IPS-15b (cell line): ENCODE measurements around the gene RUNX2.
"Not testable (repeated sequence)": the region's sequence is repeated elsewhere in the genome, so short reads cannot be mapped to it uniquely, and the experiment has no call there.

Experiments
- H3K27me3 ChIP-seq: one replicate; pipeline ENCODE4 v1.6.1; 2013; ENCODE audit warnings: low read length; ENCODE audit not compliant: control insufficient read depth, insufficient read depth
- H3K36me3 ChIP-seq: one replicate; pipeline ENCODE4 v1.6.1; 2013; ENCODE audit warnings: low read length; ENCODE audit not compliant: control insufficient read depth, insufficient read depth
- H3K4me1 ChIP-seq: one replicate; pipeline ENCODE4 v1.6.1; 2013; ENCODE audit warnings: mild to moderate bottlenecking, low read length; ENCODE audit not compliant: control insufficient read depth, insufficient read depth
- H3K4me3 ChIP-seq: one replicate; pipeline ENCODE4 v1.5.1; 2013; ENCODE audit warnings: low read depth, low read length
- H3K9ac ChIP-seq: one replicate; pipeline ENCODE4 v1.6.1; 2013; ENCODE audit warnings: low read depth, mild to moderate bottlenecking, low read length
- H3K9me3 ChIP-seq: one replicate; pipeline ENCODE4 v1.6.1; 2013; ENCODE audit warnings: mild to moderate bottlenecking, low read length; ENCODE audit not compliant: control insufficient read depth, insufficient read depth

The RUNX2 gene

GRCh38 chr6:45657226-45657625 is 329.1 kb downstream of the RUNX2 start:
- no peak overlapping the region for H3K4me3 ChIP-seq
- no peaks in the 10 kb centered on the region for H3K4me1 ChIP-seq
- H3K36me3 ChIP-seq, result no peaks in the 10 kb centered on the region
- H3K27me3 ChIP-seq, result peaks cover 15% of the 10 kb centered on the region
- no peak overlapping the region for H3K9ac ChIP-seq
- no peaks in the 10 kb centered on the region for H3K9me3 ChIP-seq

- no peaks in the 10 kb centered on the region for H3K36me3 ChIP-seq
- H3K27me3 ChIP-seq, result peaks cover 26% of the 10 kb centered on the region
- no peaks in the 10 kb centered on the region for H3K9me3 ChIP-seq
- no peaks in the 10 kb centered on the region for H3K4me1 ChIP-seq
- H3K4me3 ChIP-seq, result no peak overlapping the region
- H3K9ac ChIP-seq, result no peak overlapping the region
Observed at GRCh38 chr6:45658400-45658799, 330.3 kb downstream of the RUNX2 start.

DNA sequence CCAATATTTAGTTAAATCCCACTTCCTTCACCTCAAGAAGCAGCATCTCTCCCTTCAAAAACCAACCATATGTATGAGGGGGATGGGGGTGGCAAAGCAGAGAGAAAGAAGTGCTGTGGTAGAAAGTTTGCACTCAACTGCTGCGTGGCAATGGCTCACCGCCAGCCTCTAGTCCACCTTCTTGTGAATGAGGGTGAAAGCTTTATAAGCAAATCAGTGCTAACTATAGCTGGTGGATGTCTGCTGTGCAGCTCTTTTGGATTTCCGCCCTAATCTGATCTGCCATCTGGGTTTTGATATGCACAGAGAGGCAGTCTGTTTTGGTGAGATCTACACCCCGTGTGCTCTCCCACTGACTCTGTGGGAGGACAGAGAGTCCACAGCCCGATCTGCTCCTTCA is 330.8 kb downstream of the RUNX2 start:
- Histone ChIP-seq H3K27me3 (peaks cover 32% of the 10 kb centered on the region), H3K36me3 (no peaks in the 10 kb centered on the region), H3K4me3 (no peak overlapping the region), H3K9ac (no peak overlapping the region), H3K9me3 (no peaks in the 10 kb centered on the region), H3K4me1 (no peaks in the 10 kb centered on the region)

DNA sequence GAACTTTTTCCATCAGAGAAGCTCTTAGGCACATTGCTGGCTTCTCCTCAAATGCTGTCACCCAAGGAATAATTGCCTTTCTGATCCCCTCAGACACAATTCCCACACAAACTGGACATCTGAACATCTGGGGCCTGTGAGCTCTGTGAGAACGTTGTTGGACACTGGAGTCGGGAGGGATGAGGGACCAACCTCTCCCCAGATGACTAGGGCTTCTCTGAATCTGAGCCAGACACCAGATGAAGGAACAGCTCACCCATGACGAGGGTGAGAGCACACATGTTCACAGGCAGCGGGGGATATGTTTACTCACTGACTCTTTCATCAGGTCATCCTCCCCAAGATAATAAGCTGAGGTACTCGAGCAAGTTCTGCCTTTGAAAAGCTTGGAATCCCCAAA is 333.5 kb downstream of the RUNX2 start:
- no peaks in the 10 kb centered on the region for H3K36me3 ChIP-seq
- H3K4me3 ChIP-seq, result no peak overlapping the region
- no peak overlapping the region for H3K9ac ChIP-seq
- H3K27me3 ChIP-seq, result peaks cover 43% of the 10 kb centered on the region
- no peaks in the 10 kb centered on the region for H3K9me3 ChIP-seq
- H3K4me1 ChIP-seq, result no peaks in the 10 kb centered on the region

GRCh38 chr6:45663251-45664221 is 335.4 kb downstream of the RUNX2 start:
- peak overlapping the region; percentile 5 for H3K9ac ChIP-seq
- no peaks in the 10 kb centered on the region for H3K36me3 ChIP-seq
- H3K27me3 ChIP-seq, result peaks cover 43% of the 10 kb centered on the region
- H3K4me3 ChIP-seq, result peak overlapping the region; percentile 39
- no peaks in the 10 kb centered on the region for H3K4me1 ChIP-seq
- no peaks in the 10 kb centered on the region for H3K9me3 ChIP-seq

DNA sequence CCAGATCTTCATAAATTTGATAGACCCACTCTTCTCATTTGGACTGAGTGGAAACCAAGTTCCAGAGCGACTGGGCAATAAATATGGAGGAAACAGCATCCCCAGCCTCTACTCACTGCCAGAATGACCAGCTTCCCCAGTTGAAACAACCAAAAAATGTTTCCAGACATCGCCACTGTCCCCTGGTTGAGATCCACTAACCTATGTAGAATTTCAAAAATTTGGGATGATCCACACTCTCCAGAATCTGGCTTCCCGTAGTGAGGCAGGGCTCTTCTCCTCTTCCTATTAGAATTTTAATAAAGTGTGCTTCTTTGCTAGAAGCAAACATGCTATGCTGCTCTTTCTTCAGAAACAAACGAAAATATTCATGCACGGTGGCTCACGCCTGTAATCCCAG is 336.6 kb downstream of the RUNX2 start:
- no peaks in the 10 kb centered on the region for H3K9me3 ChIP-seq
- H3K4me3 ChIP-seq, result no peak overlapping the region
- H3K27me3 ChIP-seq, result peaks cover 43% of the 10 kb centered on the region
- no peak overlapping the region for H3K9ac ChIP-seq
- H3K4me1 ChIP-seq, result no peaks in the 10 kb centered on the region
- H3K36me3 ChIP-seq, result no peaks in the 10 kb centered on the region

DNA sequence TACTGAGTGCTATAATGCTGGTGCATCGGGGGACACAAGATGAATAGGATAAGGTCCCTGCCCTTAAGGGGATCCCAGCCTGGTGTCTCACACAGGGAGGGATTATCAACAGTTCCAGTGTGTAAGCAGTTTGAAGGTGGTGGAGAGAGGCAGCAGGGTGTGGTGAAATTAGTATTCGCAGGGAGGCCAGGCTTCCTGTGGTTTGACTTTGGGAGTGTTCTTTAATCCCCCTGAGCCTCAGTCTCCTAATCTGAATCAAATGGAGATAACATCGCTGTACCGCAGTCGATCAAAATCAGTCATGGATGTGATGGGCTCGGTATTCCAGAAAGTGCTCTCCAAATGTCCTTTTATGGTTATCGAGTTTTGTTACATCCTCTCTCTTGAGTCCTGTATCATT is 337.7 kb downstream of the RUNX2 start:
- Histone ChIP-seq H3K9ac (no peak overlapping the region), H3K36me3 (no peaks in the 10 kb centered on the region), H3K4me3 (no peak overlapping the region), H3K27me3 (peaks cover 41% of the 10 kb centered on the region), H3K9me3 (no peaks in the 10 kb centered on the region), H3K4me1 (no peaks in the 10 kb centered on the region)

DNA sequence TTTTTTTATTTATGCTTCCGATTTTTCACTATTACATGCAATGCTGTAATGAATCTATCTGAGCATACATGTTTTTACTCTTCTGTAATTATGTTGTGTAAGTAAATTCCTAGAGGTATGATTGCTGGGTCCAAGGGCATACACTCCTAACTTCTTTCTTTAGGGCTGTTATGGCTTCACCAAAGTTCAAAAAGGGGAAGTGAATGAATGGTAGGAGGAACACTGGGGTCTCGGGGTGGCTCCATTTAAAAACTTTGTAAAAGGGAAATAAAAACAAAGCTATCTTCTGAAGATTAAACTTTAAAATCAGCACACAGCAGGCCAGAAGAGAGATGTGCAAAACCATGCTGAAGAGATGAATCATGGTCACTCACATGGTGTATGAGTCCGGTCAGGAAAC is 338.7 kb downstream of the RUNX2 start:
- Histone ChIP-seq H3K4me1 (no peaks in the 10 kb centered on the region), H3K9me3 (no peaks in the 10 kb centered on the region), H3K9ac (no peak overlapping the region), H3K27me3 (peaks cover 33% of the 10 kb centered on the region), H3K36me3 (no peaks in the 10 kb centered on the region), H3K4me3 (no peak overlapping the region)

DNA sequence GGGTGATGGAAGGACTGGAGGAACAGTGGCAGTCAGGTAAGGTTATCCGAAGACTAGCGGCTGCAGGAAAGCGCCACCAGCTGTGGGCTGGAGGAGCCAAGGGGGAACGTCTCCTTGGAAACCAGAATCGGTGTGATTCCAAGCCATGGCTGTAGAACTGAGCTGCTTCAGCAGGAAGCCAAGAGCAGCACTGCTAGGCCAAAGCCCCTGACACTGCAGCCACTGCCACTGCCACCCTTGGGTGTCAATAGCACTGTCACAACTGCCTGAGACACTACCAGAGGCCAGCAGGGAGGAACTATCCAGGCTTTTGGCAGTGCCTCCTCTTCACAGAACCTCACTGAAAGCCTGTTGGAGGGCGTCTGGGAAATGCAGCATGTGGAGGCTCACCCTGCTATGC is 339.2 kb downstream of the RUNX2 start:
- peaks cover 28% of the 10 kb centered on the region for H3K27me3 ChIP-seq
- H3K9me3 ChIP-seq, result no peaks in the 10 kb centered on the region
- H3K9ac ChIP-seq, result no peak overlapping the region
- H3K4me1 ChIP-seq, result no peaks in the 10 kb centered on the region
- H3K4me3 ChIP-seq, result no peak overlapping the region
- H3K36me3 ChIP-seq, result no peaks in the 10 kb centered on the region

DNA sequence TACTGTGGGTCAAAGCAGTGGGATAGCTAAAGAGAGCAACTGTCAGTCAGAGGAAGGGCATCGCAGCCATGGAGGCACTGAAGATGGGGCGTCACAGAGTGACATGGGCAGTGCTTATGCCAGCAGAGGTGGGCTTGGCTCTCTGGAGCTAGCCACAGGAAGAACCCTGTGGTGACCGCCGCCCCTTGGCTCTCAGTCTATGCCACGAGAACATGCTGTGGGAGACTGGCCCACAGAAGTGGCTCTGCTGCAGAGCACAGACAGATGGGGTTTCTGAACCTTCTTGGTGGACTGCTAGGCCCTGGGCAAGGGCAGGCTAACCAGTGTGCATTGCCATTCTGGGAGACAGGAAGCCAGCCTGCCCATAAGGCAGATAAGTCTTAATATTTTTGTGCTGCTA is 339.6 kb downstream of the RUNX2 start:
- Histone ChIP-seq H3K9me3 (no peaks in the 10 kb centered on the region), H3K4me3 (no peak overlapping the region), H3K9ac (no peak overlapping the region), H3K27me3 (peaks cover 23% of the 10 kb centered on the region), H3K36me3 (no peaks in the 10 kb centered on the region), H3K4me1 (no peaks in the 10 kb centered on the region)

DNA sequence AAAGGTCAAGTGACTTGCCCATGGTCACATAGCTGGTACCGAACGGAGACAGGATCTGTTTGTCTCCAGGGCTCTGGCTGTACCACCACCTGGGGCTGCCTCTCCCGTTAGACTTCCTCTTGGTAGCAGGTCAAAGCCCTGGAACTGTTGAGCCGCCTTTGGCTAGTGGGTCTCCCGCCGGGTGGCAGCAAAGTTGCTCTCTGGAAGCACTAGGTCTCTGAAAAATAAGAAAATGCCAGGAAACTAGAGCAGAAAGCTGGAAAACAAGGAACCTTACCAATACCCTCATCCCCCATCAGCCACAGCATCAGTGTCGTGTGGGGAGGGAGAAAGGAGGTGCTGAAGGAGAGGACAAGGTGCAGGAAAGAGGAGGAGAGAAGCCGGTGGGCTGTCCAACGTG is 340.6 kb downstream of the RUNX2 start:
- no peak overlapping the region for H3K4me3 ChIP-seq
- no peaks in the 10 kb centered on the region for H3K36me3 ChIP-seq
- H3K4me1 ChIP-seq, result no peaks in the 10 kb centered on the region
- H3K9ac ChIP-seq, result no peak overlapping the region
- H3K27me3 ChIP-seq, result peaks cover 14% of the 10 kb centered on the region
- no peaks in the 10 kb centered on the region for H3K9me3 ChIP-seq

DNA sequence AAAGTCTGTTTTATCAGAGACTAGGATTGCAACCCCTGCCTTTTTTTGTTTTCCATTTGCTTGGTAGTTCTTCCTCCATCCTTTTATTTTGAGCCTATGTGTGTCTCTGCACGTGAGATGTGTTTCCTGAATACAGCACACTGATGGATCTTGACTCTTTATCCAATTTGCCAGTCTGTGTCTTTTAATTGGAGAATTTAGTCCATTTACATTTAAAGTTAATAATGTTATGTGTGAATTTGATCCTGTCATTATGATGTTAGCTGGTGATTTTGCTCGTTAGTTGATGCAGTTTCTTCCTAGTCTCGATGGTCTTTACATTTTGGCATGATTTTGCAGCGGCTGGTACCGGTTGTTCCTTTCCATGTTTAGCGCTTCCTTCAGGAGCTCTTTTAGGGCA is 345.0 kb downstream of the RUNX2 start:
- H3K9ac ChIP-seq, result not testable (repeated sequence)

More for the DNA sequence above, 345.0 kb downstream of the RUNX2 start:
- not testable (repeated sequence) for H3K9me3 ChIP-seq, H3K4me1 ChIP-seq, H3K27me3 ChIP-seq, H3K36me3 ChIP-seq, H3K4me3 ChIP-seq
